Esophagus mucosa (tissue), 1 donor: ENCODE measurements around the gene RBFOX1. TPM values are rescaled to one million over a fixed set of nuclear protein-coding genes. Genes with fewer than 3 reads are reported as not detected.

Experiments
- ATAC-seq: fragments of 200-7000 bp; cut with Tn5 transposase; one replicate; pipeline ENCODE4 v1.9.1; 2020
- total RNA-seq: library from RNA; stranded (reverse); gene quantifications from one replicate; pipeline ENCODE4 v1.2.4, GENCODE V29; 2023
- donor health status: DM: yes; HTN: yes; CAD: no.

RBFOX1 gene
- total RNA-seq, 1 donor from 2014 or later, result not detected

GRCh38 chr16:7335991-7336634 is 3.5 kb downstream of the RBFOX1 start:
- no peak for ATAC-seq

- no peak for ATAC-seq
These were observed 4.1 kb downstream of the RBFOX1 start for GRCh38 chr16:7336742-7337141.

- no peak for ATAC-seq
These were observed 6.2 kb downstream of the RBFOX1 start for GRCh38 chr16:7338826-7339225.

- no peak for ATAC-seq
These were observed 7.1 kb downstream of the RBFOX1 start for GRCh38 chr16:7339700-7340099.

- no peak for ATAC-seq
These were observed 8.3 kb downstream of the RBFOX1 start for GRCh38 chr16:7340938-7341337.

- no peak for ATAC-seq
These were observed 10.0 kb downstream of the RBFOX1 start for GRCh38 chr16:7342598-7342997.

- no peak for ATAC-seq
These were observed 10.6 kb downstream of the RBFOX1 start for GRCh38 chr16:7343243-7343642.

- no peak for ATAC-seq
These were observed 12.5 kb downstream of the RBFOX1 start for GRCh38 chr16:7344830-7345780.

GRCh38 chr16:7350806-7351205 is 18.2 kb downstream of the RBFOX1 start:
- ATAC-seq, result no peak

- no peak for ATAC-seq
These were observed 19.2 kb downstream of the RBFOX1 start for GRCh38 chr16:7351610-7352510.

GRCh38 chr16:7355758-7356157 is 23.1 kb downstream of the RBFOX1 start:
- no peak for ATAC-seq

GRCh38 chr16:7361416-7362129 is 28.9 kb downstream of the RBFOX1 start:
- ATAC-seq, result no peak

GRCh38 chr16:7362231-7362630 is 29.6 kb downstream of the RBFOX1 start:
- ATAC-seq, result no peak

- ATAC-seq, result no peak
These were observed 31.1 kb downstream of the RBFOX1 start for GRCh38 chr16:7363422-7364417.

GRCh38 chr16:7366041-7366440 is 33.4 kb downstream of the RBFOX1 start:
- no peak for ATAC-seq

GRCh38 chr16:7366993-7367880 is 34.6 kb downstream of the RBFOX1 start:
- no peak for ATAC-seq

- ATAC-seq, result no peak
These were observed 36.6 kb downstream of the RBFOX1 start for GRCh38 chr16:7369204-7369603.

- ATAC-seq, result no peak
These were observed 39.5 kb downstream of the RBFOX1 start for GRCh38 chr16:7372095-7372494.

- no peak for ATAC-seq
These were observed 41.1 kb downstream of the RBFOX1 start for GRCh38 chr16:7373776-7374175.
